GM12878 (cell line): ENCODE data around the gene MRPL36.

Experiments
- EP300 ChIP-seq, 2 experiments: fragments of 150-350 bp in 1 of 2; IDR thresholded peaks; 2 replicates each; pipeline ENCODE4 v1.6.1; 2011 to 2012; ENCODE audit warnings: low read depth in 2 of 2, low read length in 2 of 2, borderline replicate concordance in 1 of 2, improper control_type of control experiment in 1 of 2, inconsistent platforms in 1 of 2; ENCODE audit not compliant: control insufficient read depth in 1 of 2
- JUND ChIP-seq: IDR thresholded peaks from 2 replicates; pipeline ENCODE4 v1.6.1; 2012; ENCODE audit warnings: low read depth, mild to moderate bottlenecking, low read length, improper control_type of control experiment, moderate library complexity
- RFX5 ChIP-seq: IDR thresholded peaks from 2 replicates; pipeline ENCODE4 v1.6.1; 2011; ENCODE audit warnings: low read depth, low read length, improper control_type of control experiment
- SMC3 ChIP-seq: IDR thresholded peaks from 2 replicates; pipeline ENCODE4 v1.6.1; 2011; ENCODE audit warnings: low read length, improper control_type of control experiment, borderline replicate concordance
- SP1 ChIP-seq: IDR thresholded peaks from one replicate; pipeline ENCODE4 v1.6.1; 2011; ENCODE audit warnings: low read depth, low read length
- TAF1 ChIP-seq: IDR thresholded peaks from 2 replicates; pipeline ENCODE4 v1.6.1; 2011; ENCODE audit warnings: mild to moderate bottlenecking, low read depth, low read length, borderline replicate concordance
- TF ChIP-seq, protein P1 (sequence below), 3 experiments: IDR thresholded peaks in 2 of 3; conservative IDR thresholded peaks in 1 of 3; 2 replicates each; pipeline ENCODE4 v1.5.1; 2011; ENCODE audit warnings: low read depth in 3 of 3, low read length in 3 of 3, mild to moderate bottlenecking in 3 of 3, control low read depth in 2 of 3, moderate library complexity in 2 of 3, inconsistent platforms in 1 of 3, mixed read lengths in 1 of 3; ENCODE audit not compliant: control insufficient read depth in 2 of 3, insufficient read depth in 1 of 3; ENCODE audit errors: extremely low read depth in 1 of 3

- TF ChIP-seq SP1 = no peak
- no peak for TF ChIP-seq TAF1
- TF ChIP-seq EP300 (IDR thresholded peaks at IDR 0.05; ENCODE audit: borderline replicate concordance in 1 of 2, control insufficient read depth in 1 of 2, low read depth in 2 of 2, low read length in 2 of 2) = no peak
- TF ChIP-seq, protein P1, sequence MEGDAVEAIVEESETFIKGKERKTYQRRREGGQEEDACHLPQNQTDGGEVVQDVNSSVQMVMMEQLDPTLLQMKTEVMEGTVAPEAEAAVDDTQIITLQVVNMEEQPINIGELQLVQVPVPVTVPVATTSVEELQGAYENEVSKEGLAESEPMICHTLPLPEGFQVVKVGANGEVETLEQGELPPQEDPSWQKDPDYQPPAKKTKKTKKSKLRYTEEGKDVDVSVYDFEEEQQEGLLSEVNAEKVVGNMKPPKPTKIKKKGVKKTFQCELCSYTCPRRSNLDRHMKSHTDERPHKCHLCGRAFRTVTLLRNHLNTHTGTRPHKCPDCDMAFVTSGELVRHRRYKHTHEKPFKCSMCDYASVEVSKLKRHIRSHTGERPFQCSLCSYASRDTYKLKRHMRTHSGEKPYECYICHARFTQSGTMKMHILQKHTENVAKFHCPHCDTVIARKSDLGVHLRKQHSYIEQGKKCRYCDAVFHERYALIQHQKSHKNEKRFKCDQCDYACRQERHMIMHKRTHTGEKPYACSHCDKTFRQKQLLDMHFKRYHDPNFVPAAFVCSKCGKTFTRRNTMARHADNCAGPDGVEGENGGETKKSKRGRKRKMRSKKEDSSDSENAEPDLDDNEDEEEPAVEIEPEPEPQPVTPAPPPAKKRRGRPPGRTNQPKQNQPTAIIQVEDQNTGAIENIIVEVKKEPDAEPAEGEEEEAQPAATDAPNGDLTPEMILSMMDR (IDR thresholded peaks at IDR 0.05 in 2 of 3, conservative IDR thresholded peaks at IDR 0.05 in 1 of 3; ENCODE audit: control insufficient read depth in 2 of 3, extremely low read depth in 1 of 3, insufficient read depth in 1 of 3, low read depth in 3 of 3, low read length in 3 of 3) = no peak
- no peak for TF ChIP-seq SMC3
- no peak for TF ChIP-seq RFX5
- TF ChIP-seq JUND = no peak
Observed at GRCh38 chr5:1836176-1836890, 36.7 kb upstream of the MRPL36 start.
